Caco-2 (cell line): ENCODE measurements around the gene HSD11B2. TPM values are rescaled to one million over a fixed set of nuclear protein-coding genes. Genes with fewer than 3 reads are reported as not detected.

Source experiments
- BruUV-seq: library from RNA; stranded (reverse); fragments of 400-500 nt; replicated peaks from 2 replicates; lab custom pipeline; 2021; lab: Mats Ljungman, UMichigan
- CTCF ChIA-PET: fragments of 300-600 bp; sonication (Branson Sonifier 250); formaldehyde crosslinking; loops from one replicate; lab custom pipeline; 2022; ENCODE audit warnings: antibody characterized with exemption; lab: Charles Lee
- POLR2A ChIA-PET: fragments of 300-600 bp; sonication (Branson Sonifier 250); formaldehyde crosslinking; loops from one replicate; lab custom pipeline; 2022; ENCODE audit warnings: antibody characterized with exemption; lab: Charles Lee
- DNase-seq, 2 experiments: peaks; one replicate each; pipeline versions ENCODE4 v3.0.0 to v3.0.0-alpha.2; 2020 to 2022
- H3K27me3 ChIP-seq: replicated peaks from 2 replicates; pipeline ENCODE4 v1.6.0; 2011; ENCODE audit warnings: low read length; ENCODE audit not compliant: control insufficient read depth, insufficient read depth
- H3K36me3 ChIP-seq: 2 replicates; pipeline ENCODE4 v1.5.1; 2011; ENCODE audit warnings: low read length; ENCODE audit not compliant: control insufficient read depth, insufficient read depth
- H3K4me1 ChIP-seq: fragments of 250-450 bp; sonication (Bioruptor Pico); 2 replicates; pipeline ENCODE4 v1.5.1; 2020; ENCODE audit warnings: mild to moderate bottlenecking
- H3K4me3 ChIP-seq: 2 replicates; pipeline ENCODE4 v1.5.1; 2011; ENCODE audit warnings: low read depth, mild to moderate bottlenecking, control low read depth, low read length
- H3K9me3 ChIP-seq: fragments of 250-450 bp; sonication (Bioruptor Pico); 2 replicates; pipeline ENCODE4 v1.5.1; 2020; ENCODE audit warnings: mild to moderate bottlenecking, moderate library complexity
- H3K27ac Mint-ChIP-seq: one replicate; pipeline ENCODE4 v1.8.0; 2022; ENCODE audit warnings: mixed read lengths; ENCODE audit not compliant: unreplicated experiment
- H3K27me3 Mint-ChIP-seq: one replicate; pipeline ENCODE4 v1.8.0; 2022; ENCODE audit warnings: mixed read lengths; ENCODE audit not compliant: insufficient read depth, unreplicated experiment
- H3K36me3 Mint-ChIP-seq: one replicate; pipeline ENCODE4 v1.8.0; 2022; ENCODE audit warnings: mild to moderate bottlenecking, mixed read lengths; ENCODE audit not compliant: insufficient read depth, unreplicated experiment
- H3K4me1 Mint-ChIP-seq: one replicate; pipeline ENCODE4 v1.8.0; 2022; ENCODE audit warnings: low read depth, mixed read lengths; ENCODE audit not compliant: unreplicated experiment
- H3K4me3 Mint-ChIP-seq: one replicate; pipeline ENCODE4 v1.8.0; 2022; ENCODE audit warnings: mild to moderate bottlenecking, moderate library complexity, mixed read lengths; ENCODE audit not compliant: unreplicated experiment
- H3K9me3 Mint-ChIP-seq: one replicate; pipeline ENCODE4 v1.8.0; 2022; ENCODE audit warnings: mixed read lengths; ENCODE audit not compliant: unreplicated experiment
- CTCF ChIP-seq, 2 experiments: fragments of 200-600 bp in 1 of 2; IDR thresholded peaks; 1 replicate in 1 of 2; 2 replicates in 1 of 2; pipeline versions ENCODE4 v1.5.1 to v1.8.0; 2011 to 2022; ENCODE audit warnings: antibody characterized with exemption in 1 of 2, control low read depth in 1 of 2, inconsistent platforms in 1 of 2, low read depth in 1 of 2, low read length in 1 of 2, mild to moderate bottlenecking in 1 of 2, moderate library complexity in 1 of 2; ENCODE audit not compliant: insufficient read depth in 1 of 2, severe bottlenecking in 1 of 2, unreplicated experiment in 1 of 2
- intact Hi-C: fragments of 100-400 bp; cut with micrococcal nuclease; formaldehyde crosslinking; loops from one replicate; pipeline ENCODE4 v1.10.0; 2022; ENCODE audit not compliant: unreplicated experiment
- total RNA-seq: library from RNA; stranded (reverse); gene quantifications from 2 replicates; pipeline ENCODE4 v1.2.3, GENCODE V29; 2022

HSD11B2 gene
- total RNA-seq, 1 experiment from 2014 or later, result 11.3 TPM

GRCh38 chr16:67406111-67406971 is 24.6 kb upstream of the HSD11B2 start:
- intact Hi-C loops, result no loop called here
- no TSS peak for BruUV-seq

GRCh38 chr16:67407176-67407787 is 23.6 kb upstream of the HSD11B2 start:
- peaks cover 53% of the 10 kb centered on the region for H3K4me1 Mint-ChIP-seq
- no peak for TF ChIP-seq CTCF (IDR thresholded peaks at IDR 0.05; ENCODE audit: insufficient read depth in 1 of 2, low read depth in 1 of 2, low read length in 1 of 2, severe bottlenecking in 1 of 2, unreplicated experiment in 1 of 2)
- Histone ChIP-seq H3K27me3 (no peaks in the 10 kb centered on the region), H3K4me1 (peaks cover 49% of the 10 kb centered on the region), H3K4me3 (no peak overlapping the region), H3K36me3 (no peaks in the 10 kb centered on the region), H3K9me3 (no peaks in the 10 kb centered on the region)
- H3K27ac Mint-ChIP-seq, result peak overlapping the region; percentile 82
- intact Hi-C loops, result no loop called here
- H3K9me3 Mint-ChIP-seq, result no peaks in the 10 kb centered on the region
- no peaks in the 10 kb centered on the region for H3K27me3 Mint-ChIP-seq
- H3K4me3 Mint-ChIP-seq, result no peak overlapping the region
- POLR2A ChIA-PET, result no interaction called here
- CTCF ChIA-PET, result interaction anchor here (0.6 to 0.8 kb wide), 2 partner anchors 21 to 25 kb away, joined by 3 read pairs; no protein-coding TSS in a partner anchor
- H3K36me3 Mint-ChIP-seq, result peaks cover 10% of the 10 kb centered on the region
- no TSS peak for BruUV-seq
- DNase-seq, result no peak

More at GRCh38 chr16:67406111-67406971, 24.6 kb upstream of the HSD11B2 start:
- DNase-seq, result no peak
- no peaks in the 10 kb centered on the region for H3K9me3 Mint-ChIP-seq
- peak overlapping the region; percentile 96 for H3K27ac Mint-ChIP-seq
- Histone ChIP-seq H3K4me3 (no peak overlapping the region), H3K4me1 (peaks cover 39% of the 10 kb centered on the region), H3K36me3 (no peaks in the 10 kb centered on the region), H3K9me3 (no peaks in the 10 kb centered on the region), H3K27me3 (no peaks in the 10 kb centered on the region)
- H3K4me3 Mint-ChIP-seq, result no peak overlapping the region
- TF ChIP-seq CTCF (IDR thresholded peaks at IDR 0.05; ENCODE audit: insufficient read depth in 1 of 2, low read depth in 1 of 2, low read length in 1 of 2, severe bottlenecking in 1 of 2, unreplicated experiment in 1 of 2), result no peak
- ChIA-PET POLR2A (interaction anchor here (0.6 kb wide), 1 partner anchor 15 kb away, joined by 5 read pairs; no protein-coding TSS in a partner anchor), CTCF (interaction anchor here (0.8 to 2.1 kb wide), 2 partner anchors 20 to 25 kb away, joined by 3 to 6 read pairs; partner anchors contain the start of gene HSD11B2)
- peaks cover 50% of the 10 kb centered on the region for H3K4me1 Mint-ChIP-seq
- H3K36me3 Mint-ChIP-seq, result peaks cover 10% of the 10 kb centered on the region
- no peaks in the 10 kb centered on the region for H3K27me3 Mint-ChIP-seq

GRCh38 chr16:67407788-67408452 is 23.0 kb upstream of the HSD11B2 start:
- Histone ChIP-seq H3K36me3 (no peaks in the 10 kb centered on the region), H3K27me3 (no peaks in the 10 kb centered on the region), H3K4me3 (no peak overlapping the region), H3K9me3 (no peaks in the 10 kb centered on the region), H3K4me1 (peaks cover 51% of the 10 kb centered on the region)
- ChIA-PET POLR2A (no interaction called here), CTCF (interaction anchor here (1.2 kb wide), 1 partner anchor 20 kb away, joined by 3 read pairs; no protein-coding TSS in a partner anchor)
- intact Hi-C loops, result no loop called here
- no peaks in the 10 kb centered on the region for H3K9me3 Mint-ChIP-seq
- no TSS peak for BruUV-seq
- no peaks in the 10 kb centered on the region for H3K27me3 Mint-ChIP-seq
- peaks cover 10% of the 10 kb centered on the region for H3K36me3 Mint-ChIP-seq
- no peak for DNase-seq
- no peak overlapping the region for H3K4me3 Mint-ChIP-seq
- peaks cover 50% of the 10 kb centered on the region for H3K4me1 Mint-ChIP-seq
- H3K27ac Mint-ChIP-seq, result peak overlapping the region; percentile 82
- TF ChIP-seq CTCF (IDR thresholded peaks at IDR 0.05; ENCODE audit: insufficient read depth in 1 of 2, low read depth in 1 of 2, low read length in 1 of 2, severe bottlenecking in 1 of 2, unreplicated experiment in 1 of 2), result peak in 1 of 2 experiments; percentile 12
